PFSK-1 (cell line): ENCODE data around the gene RER1.

Experiments used
- FOXP2 ChIP-seq: optimal IDR thresholded peaks from 2 replicates; pipeline ENCODE3; 2011; ENCODE audit warnings: borderline replicate concordance, control low read depth, inconsistent platforms; ENCODE audit not compliant: insufficient read depth; ENCODE audit errors: extremely low read length, extremely low read depth
- POLR2AphosphoS5 ChIP-seq: IDR thresholded peaks from 2 replicates; pipeline ENCODE4 v1.6.1; 2012; ENCODE audit warnings: low read depth, mild to moderate bottlenecking, control low read depth, low read length, moderate library complexity
- REST ChIP-seq, 2 experiments: IDR thresholded peaks; 2 replicates each; pipeline versions ENCODE4 v1.6.1 to v1.8.0; 2011 to 2012; ENCODE audit warnings: low read depth in 2 of 2, low read length in 2 of 2, control low read depth in 1 of 2, inconsistent platforms in 1 of 2, mild to moderate bottlenecking in 1 of 2, moderate library complexity in 1 of 2; ENCODE audit not compliant: insufficient read depth in 1 of 2
- SIN3A ChIP-seq: IDR thresholded peaks from 2 replicates; pipeline ENCODE4 v1.6.1; 2012; ENCODE audit warnings: mild to moderate bottlenecking, low read length, moderate library complexity, borderline replicate concordance; ENCODE audit not compliant: insufficient read depth
- TAF1 ChIP-seq: IDR thresholded peaks from 2 replicates; pipeline ENCODE4 v1.6.1; 2012; ENCODE audit warnings: low read length, control low read depth, borderline replicate concordance; ENCODE audit not compliant: insufficient read depth

- no peak for TF ChIP-seq TAF1
- no peak for TF ChIP-seq REST (IDR thresholded peaks at IDR 0.05; ENCODE audit: insufficient read depth in 1 of 2, low read depth in 2 of 2, low read length in 2 of 2)
- TF ChIP-seq POLR2AphosphoS5 = no peak
- no peak for TF ChIP-seq SIN3A
- TF ChIP-seq FOXP2 = no peak
These were observed 9.5 kb downstream of the RER1 start for GRCh38 chr1:2400950-2401649.
